ENCODE data around the gene C22orf31.
A peak's percentile ranks its signal among the peaks of the same experiment; 100 is the strongest.
"Not testable (repeated sequence)": the region's sequence is repeated elsewhere in the genome, so short reads cannot be mapped to it uniquely, and the experiment has no call there.

C22orf31 gene

DNA sequence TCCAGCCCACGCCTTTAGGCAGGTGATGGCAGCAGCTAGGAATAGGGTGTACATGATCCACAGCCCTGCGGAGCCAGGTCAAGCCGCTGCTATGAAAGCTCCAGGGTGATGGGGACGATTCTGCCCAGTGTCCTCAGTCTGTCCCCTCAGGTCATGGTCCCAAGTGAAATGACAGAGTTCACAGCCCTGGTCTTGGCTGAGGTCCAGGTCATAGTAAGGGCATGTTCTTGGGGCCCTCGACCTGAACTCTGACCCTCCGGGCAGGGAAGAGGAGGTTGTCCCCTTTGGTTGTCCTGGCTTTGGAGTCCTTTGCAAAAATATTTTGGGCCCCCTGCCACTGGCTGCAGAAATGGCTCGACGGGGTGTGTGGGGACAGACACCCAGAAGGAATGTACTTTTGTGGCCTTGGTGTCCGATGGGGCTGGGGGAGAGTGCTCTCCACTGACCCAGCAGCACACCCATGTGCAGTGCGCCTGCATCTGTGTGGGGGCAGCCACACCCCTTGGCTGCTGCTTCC is 7.3 kb downstream of the C22orf31 start:
- peaks cover 2% of the 10 kb centered on the region for H3K27me3 Mint-ChIP-seq
- DNase-seq (ENCODE audit: low spot score in 2 of 2) = no peak
- peaks cover 2% of the 10 kb centered on the region for H3K36me3 Mint-ChIP-seq
- no peak overlapping the region for H3K27ac Mint-ChIP-seq
- ATAC-seq (ENCODE audit: low read depth) = no peak
- no peak overlapping the region for H3K4me3 Mint-ChIP-seq
- H3K4me1 Mint-ChIP-seq = no peaks in the 10 kb centered on the region
- H3K9me3 Mint-ChIP-seq = no peaks in the 10 kb centered on the region

DNA sequence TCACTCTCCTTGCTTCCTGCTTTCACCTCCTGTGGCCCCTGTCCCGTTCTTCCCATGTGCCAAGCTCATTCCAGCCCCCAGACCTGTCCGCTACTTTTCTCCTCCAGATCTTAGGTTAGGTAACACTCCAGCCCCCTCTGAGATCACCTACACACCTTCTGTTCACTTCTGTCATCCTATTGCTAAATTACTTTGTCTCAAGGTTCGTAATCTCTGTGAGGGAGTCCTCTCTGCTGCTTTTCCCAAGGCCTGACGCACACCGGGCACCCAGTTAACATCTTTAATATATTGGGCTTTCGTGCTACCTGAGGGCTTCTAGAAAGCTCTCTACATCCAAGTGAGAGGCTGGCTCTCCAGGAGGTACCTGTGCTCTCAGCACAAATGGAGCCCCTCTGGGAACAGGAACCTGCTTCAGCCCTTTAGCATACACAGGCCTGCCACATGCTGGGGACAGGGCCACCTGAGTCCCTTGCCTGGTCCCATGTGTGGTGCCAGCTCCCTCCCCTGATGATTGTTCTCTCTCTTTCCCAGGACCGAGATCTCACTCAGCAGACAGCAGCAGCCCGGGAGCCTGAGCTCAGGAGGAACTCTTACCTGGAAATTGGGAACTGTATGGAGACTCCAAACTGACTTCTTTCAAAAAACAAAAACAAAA is 8.5 kb downstream of the C22orf31 start:
- DNase-seq (ENCODE audit: low spot score in 2 of 2) (no peak), ATAC-seq (ENCODE audit: low read depth) (no peak)
- Mint-ChIP-seq H3K9me3 (no peaks in the 10 kb centered on the region), H3K4me3 (no peak overlapping the region), H3K4me1 (no peaks in the 10 kb centered on the region), H3K36me3 (peaks cover 2% of the 10 kb centered on the region), H3K27ac (no peak overlapping the region), H3K27me3 (peaks cover 2% of the 10 kb centered on the region)

DNA sequence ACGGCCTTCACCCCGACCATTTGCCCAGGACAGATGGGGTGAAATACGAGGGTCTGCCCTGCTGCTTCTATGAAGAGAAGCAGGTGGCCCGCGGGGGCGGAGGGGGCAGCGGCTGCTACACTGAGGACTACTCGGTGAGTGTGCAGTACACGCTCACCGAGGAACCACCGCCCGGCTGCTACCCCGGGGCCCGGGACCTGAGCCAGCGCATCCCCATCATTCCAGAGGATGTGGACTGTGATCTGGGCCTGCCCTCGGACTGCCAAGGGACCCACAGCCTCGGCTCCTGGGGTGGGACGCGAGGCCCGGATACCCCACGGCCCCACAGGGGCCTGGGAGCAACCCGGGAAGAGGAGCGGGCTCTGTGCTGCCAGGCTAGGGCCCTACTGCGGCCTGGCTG is 11.2 kb downstream of the C22orf31 start:
- Mint-ChIP-seq H3K4me1 (no peaks in the 10 kb centered on the region), H3K36me3 (peaks cover 2% of the 10 kb centered on the region)

DNA sequence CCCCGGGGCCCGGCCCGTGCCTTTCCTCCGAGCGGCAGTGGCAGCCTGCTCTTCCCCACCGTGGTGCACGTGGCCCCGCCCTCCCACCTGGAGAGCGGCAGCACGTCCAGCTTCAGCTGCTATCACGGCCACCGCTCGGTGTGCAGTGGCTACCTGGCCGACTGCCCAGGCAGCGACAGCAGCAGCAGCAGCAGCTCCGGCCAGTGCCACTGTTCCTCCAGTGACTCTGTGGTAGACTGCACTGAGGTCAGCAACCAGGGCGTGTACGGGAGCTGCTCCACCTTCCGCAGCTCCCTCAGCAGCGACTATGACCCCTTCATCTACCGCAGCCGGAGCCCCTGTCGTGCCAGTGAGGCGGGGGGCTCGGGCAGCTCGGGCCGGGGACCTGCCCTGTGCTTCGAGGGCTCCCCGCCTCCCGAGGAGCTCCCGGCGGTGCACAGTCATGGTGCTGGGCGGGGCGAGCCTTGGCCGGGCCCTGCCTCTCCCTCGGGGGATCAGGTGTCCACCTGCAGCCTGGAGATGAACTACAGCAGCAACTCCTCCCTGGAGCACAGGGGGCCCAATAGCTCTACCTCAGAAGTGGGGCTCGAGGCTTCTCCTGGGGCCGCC is 11.9 kb downstream of the C22orf31 start:
- Mint-ChIP-seq H3K27ac (no peak overlapping the region), H3K4me1 (no peaks in the 10 kb centered on the region), H3K4me3 (no peak overlapping the region), H3K27me3 (peaks cover 1% of the 10 kb centered on the region), H3K36me3 (peaks cover 2% of the 10 kb centered on the region), H3K9me3 (no peaks in the 10 kb centered on the region)
- ATAC-seq (ENCODE audit: low read depth) (no peak), DNase-seq (ENCODE audit: low spot score in 2 of 2) (no peak)

More for the DNA sequence above, 11.2 kb downstream of the C22orf31 start:
- no peak for DNase-seq (ENCODE audit: low spot score in 2 of 2)
- H3K27ac Mint-ChIP-seq = no peak overlapping the region
- no peaks in the 10 kb centered on the region for H3K9me3 Mint-ChIP-seq
- H3K4me3 Mint-ChIP-seq = no peak overlapping the region
- ATAC-seq (ENCODE audit: low read depth) = no peak
- H3K27me3 Mint-ChIP-seq = peaks cover 2% of the 10 kb centered on the region

DNA sequence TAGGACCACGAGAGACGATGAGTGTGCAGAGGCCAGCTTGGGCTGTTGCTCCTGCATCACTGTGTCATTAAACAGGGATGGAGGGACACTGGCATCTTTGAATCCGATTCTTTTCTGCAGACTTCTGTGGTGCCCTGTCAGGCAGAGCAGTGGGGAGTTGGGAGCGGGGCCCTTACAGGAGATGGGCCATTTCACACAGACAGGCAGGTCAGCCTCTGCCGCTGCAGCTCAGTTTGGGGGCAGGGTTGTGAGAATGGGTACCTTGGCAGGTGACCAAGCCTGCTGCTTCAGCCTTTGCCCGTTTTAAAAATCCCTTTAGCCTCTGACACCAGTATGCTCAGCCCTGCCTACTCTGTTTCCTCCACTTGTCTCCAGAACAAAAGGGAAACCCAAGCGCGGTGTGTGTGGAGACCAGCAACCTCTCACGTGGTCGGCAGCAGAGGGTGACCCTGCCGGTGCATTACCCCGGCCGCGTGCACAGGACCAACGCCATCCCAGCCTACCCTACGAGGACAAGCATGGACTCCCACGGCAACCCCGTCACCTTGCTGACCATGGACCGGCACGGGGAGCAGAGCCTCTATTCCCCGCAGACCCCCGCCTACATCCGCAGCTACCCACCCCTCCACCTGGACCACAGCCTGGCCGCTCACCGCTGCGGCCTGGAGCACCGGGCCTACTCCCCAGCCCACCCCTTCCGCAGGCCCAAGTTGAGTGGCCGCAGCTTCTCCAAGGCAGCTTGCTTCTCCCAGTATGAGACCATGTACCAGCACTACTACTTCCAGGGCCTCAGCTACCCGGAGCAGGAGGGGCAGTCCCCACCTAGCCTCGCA is 12.6 kb downstream of the C22orf31 start:
- no peaks in the 10 kb centered on the region for H3K4me1 Mint-ChIP-seq
- ATAC-seq (ENCODE audit: low read depth) (no peak), DNase-seq (ENCODE audit: low spot score in 2 of 2) (no peak)
- H3K36me3 Mint-ChIP-seq = peaks cover 2% of the 10 kb centered on the region
- H3K9me3 Mint-ChIP-seq = no peaks in the 10 kb centered on the region
- no peaks in the 10 kb centered on the region for H3K27me3 Mint-ChIP-seq
- H3K4me3 Mint-ChIP-seq = no peak overlapping the region
- H3K27ac Mint-ChIP-seq = no peak overlapping the region

DNA sequence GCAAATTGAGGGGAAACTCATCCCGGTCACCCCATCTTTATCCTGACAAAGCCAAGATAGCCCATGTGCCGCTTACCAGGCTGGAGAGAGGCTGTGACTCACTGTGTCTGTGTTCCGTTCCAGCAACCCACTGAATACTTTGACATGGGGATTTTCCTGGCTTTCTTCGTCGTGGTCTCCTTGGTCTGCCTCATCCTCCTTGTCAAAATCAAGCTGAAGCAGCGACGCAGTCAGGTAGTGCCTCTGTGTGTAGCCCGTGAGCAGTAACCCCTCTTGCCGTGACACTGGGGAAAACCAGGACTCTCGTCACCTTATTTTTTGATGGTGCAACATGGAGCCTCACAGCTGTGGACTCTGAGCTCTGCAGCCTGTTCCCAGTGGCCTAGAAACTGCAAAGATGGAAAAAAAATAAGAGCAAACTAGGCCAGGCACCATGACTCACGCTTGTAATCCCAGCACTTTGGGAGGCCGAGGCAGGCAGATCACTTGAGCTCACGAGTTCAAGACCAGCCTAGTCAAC is 16.9 kb downstream of the C22orf31 start:
- DNase-seq (ENCODE audit: low spot score in 2 of 2) (no peak), ATAC-seq (ENCODE audit: low read depth) (no peak)
- Mint-ChIP-seq H3K27me3 (peaks cover 1% of the 10 kb centered on the region), H3K4me1 (no peaks in the 10 kb centered on the region), H3K36me3 (peaks cover 2% of the 10 kb centered on the region), H3K4me3 (no peak overlapping the region), H3K27ac (no peak overlapping the region), H3K9me3 (no peaks in the 10 kb centered on the region)

DNA sequence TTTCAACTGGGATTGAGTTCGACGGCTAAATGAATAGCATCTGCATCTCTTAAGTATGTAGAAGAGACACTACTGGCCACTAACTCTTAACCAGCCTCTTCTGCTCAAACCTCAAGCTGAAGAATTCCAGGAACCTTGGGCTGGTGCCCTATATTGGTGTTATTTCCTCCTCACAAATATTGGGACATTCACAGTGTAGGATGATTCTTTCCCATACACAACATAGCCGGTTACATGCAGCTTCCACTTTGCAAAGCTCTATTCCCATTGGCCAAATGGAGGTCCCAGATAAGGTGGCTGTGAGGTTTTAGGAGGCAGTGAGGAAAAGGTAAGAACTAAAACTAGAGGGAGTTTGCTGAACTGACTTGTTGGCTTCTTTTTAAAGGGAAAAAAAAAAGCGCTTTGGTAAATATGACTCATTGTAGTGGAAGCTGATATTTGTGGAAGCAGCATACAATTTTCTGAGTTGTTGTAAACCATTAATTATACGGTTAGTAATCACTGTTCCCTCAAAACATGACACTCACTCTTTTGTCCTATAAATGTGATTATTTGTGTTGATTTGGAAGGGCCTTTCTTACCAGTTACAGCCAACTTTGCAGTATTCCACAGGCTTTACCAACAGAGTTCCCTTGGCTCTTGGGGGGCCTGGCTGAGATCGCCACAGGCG is 17.6 kb downstream of the C22orf31 start:
- H3K27me3 Mint-ChIP-seq = peaks cover 1% of the 10 kb centered on the region
- H3K36me3 Mint-ChIP-seq = no peaks in the 10 kb centered on the region
- no peaks in the 10 kb centered on the region for H3K4me1 Mint-ChIP-seq
- H3K4me3 Mint-ChIP-seq = no peak overlapping the region
- no peak overlapping the region for H3K27ac Mint-ChIP-seq
- ATAC-seq (ENCODE audit: low read depth) (no peak), DNase-seq (ENCODE audit: low spot score in 2 of 2) (no peak)
- no peaks in the 10 kb centered on the region for H3K9me3 Mint-ChIP-seq

DNA sequence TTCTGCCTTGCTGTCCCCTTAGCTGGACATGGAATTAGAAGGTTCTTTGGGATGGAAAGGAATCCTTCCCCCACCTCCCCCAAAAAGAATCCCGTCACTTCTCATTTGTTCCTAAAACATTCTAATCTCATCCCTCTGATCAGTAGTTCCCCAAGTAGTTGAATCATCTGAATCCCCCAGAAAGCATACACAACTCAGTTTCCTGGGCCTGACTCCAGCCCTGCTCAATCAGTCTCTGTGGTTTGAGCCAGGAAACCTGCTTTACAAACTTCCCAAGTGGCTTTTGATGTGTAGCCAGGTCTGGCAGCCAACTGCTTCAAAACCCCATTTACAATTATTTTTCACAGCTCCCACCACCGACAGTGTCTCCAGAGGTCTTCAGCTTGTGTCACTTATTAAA is 20.2 kb downstream of the C22orf31 start:
- H3K36me3 Mint-ChIP-seq = no peaks in the 10 kb centered on the region
- ATAC-seq (ENCODE audit: low read depth) (no peak), DNase-seq (ENCODE audit: low spot score in 2 of 2) (no peak)
- no peaks in the 10 kb centered on the region for H3K4me1 Mint-ChIP-seq
- H3K27ac Mint-ChIP-seq = no peak overlapping the region
- no peak overlapping the region for H3K4me3 Mint-ChIP-seq
- H3K27me3 Mint-ChIP-seq = peaks cover 1% of the 10 kb centered on the region
- H3K9me3 Mint-ChIP-seq = no peaks in the 10 kb centered on the region

DNA sequence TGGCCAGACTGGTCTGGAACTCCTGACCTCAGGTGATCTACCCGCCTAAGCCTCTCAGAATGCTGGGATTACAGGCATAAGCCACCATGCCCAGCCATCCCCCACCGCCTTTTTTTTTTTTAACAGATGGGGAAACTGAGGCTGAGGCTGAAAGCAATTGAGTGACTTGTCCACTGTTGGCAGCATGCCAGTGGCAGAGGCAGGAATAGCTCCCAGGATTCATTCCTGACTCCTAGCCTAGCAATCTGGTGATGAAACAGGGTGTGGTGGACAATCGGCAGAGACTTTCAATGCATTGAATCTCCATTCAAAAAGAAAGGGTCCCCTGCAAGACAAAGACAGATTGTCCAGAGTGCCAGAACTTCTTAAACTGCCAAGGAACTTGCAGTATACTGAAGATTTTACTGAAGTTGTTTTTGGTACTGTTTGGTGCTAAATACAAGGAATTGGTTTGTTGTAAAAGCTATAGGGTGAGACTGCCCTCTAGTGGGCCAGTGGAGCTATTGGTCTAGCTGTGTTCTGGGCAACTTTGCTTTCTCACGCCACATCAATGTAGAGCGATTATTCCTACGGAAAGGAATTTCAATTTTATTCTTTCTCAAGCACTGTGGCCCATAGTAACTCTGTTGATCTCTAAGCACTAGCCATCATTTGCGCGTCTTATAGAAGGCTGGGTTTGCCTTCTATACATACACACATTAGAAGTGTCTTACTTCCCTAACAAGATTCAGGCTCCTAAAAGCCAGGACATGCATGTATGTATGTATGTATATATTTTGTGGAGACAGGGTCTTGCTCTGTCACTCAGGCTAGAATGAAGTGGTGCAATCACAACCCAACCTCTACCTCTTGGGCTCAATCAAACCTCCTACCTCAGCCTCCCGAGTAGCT is 21.0 kb downstream of the C22orf31 start:
- DNase-seq (ENCODE audit: low spot score in 2 of 2) (peak; percentile 49 to 53), ATAC-seq (ENCODE audit: low read depth) (peak; percentile 68)
- no peak overlapping the region for H3K27ac Mint-ChIP-seq
- H3K36me3 Mint-ChIP-seq = no peaks in the 10 kb centered on the region
- no peaks in the 10 kb centered on the region for H3K4me1 Mint-ChIP-seq
- no peaks in the 10 kb centered on the region for H3K9me3 Mint-ChIP-seq
- H3K27me3 Mint-ChIP-seq = peaks cover 1% of the 10 kb centered on the region
- no peak overlapping the region for H3K4me3 Mint-ChIP-seq

DNA sequence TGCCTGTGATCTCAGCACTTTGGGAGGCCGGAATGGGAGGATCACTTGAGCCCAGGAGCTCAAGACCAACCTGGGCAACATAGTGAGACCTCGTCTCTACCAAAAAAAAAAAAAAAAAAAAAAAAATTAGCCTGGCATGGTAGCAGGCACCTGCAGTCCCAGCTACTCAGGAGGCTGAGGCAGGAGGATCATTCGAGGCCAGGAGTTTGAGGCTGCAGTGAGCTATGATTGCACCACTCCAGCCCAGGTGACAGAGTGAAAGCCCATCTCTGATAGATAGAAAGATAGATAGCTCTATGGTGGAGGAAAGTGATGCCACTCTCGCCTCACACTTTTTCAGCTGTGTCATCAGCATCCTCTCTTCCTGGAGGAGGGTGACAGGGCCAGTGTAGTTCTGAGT is 21.9 kb downstream of the C22orf31 start:
- not testable (repeated sequence) for H3K27ac Mint-ChIP-seq; ATAC-seq (ENCODE audit: low read depth); H3K4me1 Mint-ChIP-seq; H3K27me3 Mint-ChIP-seq; H3K36me3 Mint-ChIP-seq; H3K4me3 Mint-ChIP-seq; H3K9me3 Mint-ChIP-seq; DNase-seq (ENCODE audit: low spot score in 2 of 2)

DNA sequence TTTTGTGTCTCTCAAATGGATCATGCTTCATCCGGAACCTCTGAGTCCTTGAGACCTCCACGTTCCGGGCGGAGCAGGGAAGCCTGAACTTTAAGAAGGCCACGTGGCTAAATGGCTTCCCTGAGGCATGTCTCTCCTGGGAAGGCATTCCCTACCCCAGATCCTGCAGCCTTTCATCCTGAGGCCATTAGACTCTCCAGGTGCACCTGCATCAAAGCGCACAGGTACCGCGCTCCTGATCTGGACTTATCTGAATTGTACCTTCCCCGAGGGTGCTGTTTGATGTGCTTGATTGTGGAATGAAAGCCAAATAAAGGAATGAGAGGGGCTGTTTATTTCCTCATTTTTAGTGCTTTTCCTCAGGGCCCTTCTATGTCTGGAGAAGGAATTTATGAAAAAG is 22.5 kb downstream of the C22orf31 start:
- Mint-ChIP-seq H3K9me3 (no peaks in the 10 kb centered on the region), H3K4me1 (no peaks in the 10 kb centered on the region), H3K27ac (no peak overlapping the region), H3K27me3 (peaks cover 1% of the 10 kb centered on the region), H3K4me3 (no peak overlapping the region), H3K36me3 (no peaks in the 10 kb centered on the region)
- no peak for DNase-seq (ENCODE audit: low spot score in 2 of 2)
- no peak for ATAC-seq (ENCODE audit: low read depth)

DNA sequence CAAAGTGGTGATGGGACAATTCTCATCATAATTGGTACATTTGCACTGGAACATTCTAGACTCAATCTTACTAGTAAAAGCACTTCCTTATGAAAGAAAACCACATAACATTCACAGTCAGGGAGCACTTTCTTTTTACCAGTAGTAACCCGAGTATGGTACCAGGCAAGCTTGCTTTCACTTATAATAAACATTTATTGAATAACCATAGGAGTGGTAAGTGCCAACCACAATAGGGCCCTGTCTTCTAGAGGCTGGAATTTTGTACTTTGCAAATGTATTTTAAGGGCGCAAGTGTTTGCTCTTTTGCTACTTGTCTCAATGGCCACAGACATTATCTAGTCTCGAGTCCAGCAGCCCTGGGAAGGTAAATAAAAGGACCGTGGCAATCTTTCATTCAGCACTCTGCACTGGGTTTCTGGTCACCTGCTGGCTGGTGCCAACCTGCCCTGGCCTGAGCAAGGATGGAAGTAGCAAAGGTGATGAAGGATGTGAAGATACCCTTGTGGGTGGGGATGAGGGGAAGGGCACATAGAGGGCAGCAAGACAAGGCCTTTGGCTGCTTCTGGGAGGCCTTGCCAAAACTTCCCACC is 24.2 kb downstream of the C22orf31 start:
- Mint-ChIP-seq H3K36me3 (no peaks in the 10 kb centered on the region), H3K9me3 (no peaks in the 10 kb centered on the region), H3K4me1 (no peaks in the 10 kb centered on the region), H3K4me3 (no peak overlapping the region), H3K27ac (no peak overlapping the region), H3K27me3 (peaks cover 6% of the 10 kb centered on the region)
- no peak for DNase-seq (ENCODE audit: low spot score in 2 of 2)
- ATAC-seq (ENCODE audit: low read depth) = no peak

DNA sequence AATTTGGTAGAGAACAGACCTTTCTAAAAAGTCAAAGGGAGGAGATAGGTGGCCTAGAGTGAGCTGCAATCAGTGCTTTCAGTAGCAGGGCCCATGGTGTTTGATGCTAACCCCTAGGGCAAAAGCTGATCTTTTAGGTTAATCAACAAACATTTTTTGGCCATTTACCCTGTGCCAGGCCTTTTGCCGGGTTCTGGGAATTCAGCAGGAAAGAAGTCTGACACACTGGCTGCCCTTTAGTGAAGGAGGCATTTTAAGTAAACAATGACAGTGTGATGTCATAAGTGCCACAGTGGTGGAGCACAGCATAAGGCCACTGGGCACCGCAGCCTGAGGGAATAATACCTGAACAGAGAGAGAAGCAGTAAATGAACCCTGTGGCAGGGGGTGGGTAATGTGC is 29.0 kb downstream of the C22orf31 start:
- H3K4me3 Mint-ChIP-seq = no peak overlapping the region
- H3K36me3 Mint-ChIP-seq = peaks cover 2% of the 10 kb centered on the region
- no peaks in the 10 kb centered on the region for H3K4me1 Mint-ChIP-seq
- H3K27ac Mint-ChIP-seq = no peak overlapping the region
- no peak for DNase-seq (ENCODE audit: low spot score in 2 of 2)
- peaks cover 10% of the 10 kb centered on the region for H3K27me3 Mint-ChIP-seq
- H3K9me3 Mint-ChIP-seq = no peaks in the 10 kb centered on the region
- no peak for ATAC-seq (ENCODE audit: low read depth)
